HepG2 (cell line): ENCODE data around the gene ZNF585A. TPM values are rescaled to one million over a fixed set of nuclear protein-coding genes. Genes with fewer than 3 reads are reported as not detected.

Experiments used
- CEBPB ChIP-seq: IDR thresholded peaks from 2 replicates; pipeline ENCODE4 v1.6.1; 2011; ENCODE audit warnings: low read depth, low read length, improper control_type of control experiment, borderline replicate concordance
- HCFC1 ChIP-seq: fragments of 150-350 bp; IDR thresholded peaks from 2 replicates; pipeline ENCODE4 v1.6.1; 2014; ENCODE audit warnings: low read depth, low read length
- HNRNPK ChIP-seq: fragments of 200-400 bp; formaldehyde crosslinking; IDR thresholded peaks from 2 replicates; pipeline ENCODE4 v1.6.1; 2018; ENCODE audit warnings: low read length, low read depth, moderate library complexity, mild to moderate bottlenecking; ENCODE audit not compliant: poor library complexity, severe bottlenecking
- KLF13 ChIP-seq: sonication (generic); formaldehyde crosslinking; IDR thresholded peaks from 2 replicates; pipeline ENCODE4 v1.4.0; 2020; ENCODE audit warnings: mild to moderate bottlenecking, missing genetic modification reagents
- PLRG1 ChIP-seq: fragments of 450-650 bp; conservative IDR thresholded peaks from 2 replicates; pipeline ENCODE4 v1.6.1; 2016
- POLR2AphosphoS2 ChIP-seq: IDR thresholded peaks from 2 replicates; pipeline ENCODE4 v1.6.1; 2011; ENCODE audit warnings: low read depth, low read length, improper control_type of control experiment
- REPIN1 ChIP-seq: sonication (generic); formaldehyde crosslinking; IDR thresholded peaks from 2 replicates; pipeline ENCODE4 v1.8.0; 2022; ENCODE audit warnings: missing genetic modification reagents, low read depth, mild to moderate bottlenecking, borderline replicate concordance
- ZFP1 ChIP-seq: IDR thresholded peaks from 2 replicates; pipeline ENCODE4 v1.6.1; 2016
- ZNF10 ChIP-seq: sonication (generic); formaldehyde crosslinking; IDR thresholded peaks from 2 replicates; pipeline ENCODE4 v1.4.0; 2020; ENCODE audit warnings: mild to moderate bottlenecking, low read depth, missing genetic modification reagents, borderline replicate concordance
- ZNF501 ChIP-seq: sonication (generic); formaldehyde crosslinking; IDR thresholded peaks from 2 replicates; pipeline ENCODE4 v1.5.1; 2020; ENCODE audit warnings: mild to moderate bottlenecking, moderate library complexity, missing genetic modification reagents
- ZNF703 ChIP-seq: sonication (generic); formaldehyde crosslinking; IDR thresholded peaks from 2 replicates; pipeline ENCODE4 v1.5.1; 2020; ENCODE audit warnings: missing genetic modification reagents, mild to moderate bottlenecking, moderate library complexity, borderline replicate concordance
- ZNF709 ChIP-seq: sonication (generic); formaldehyde crosslinking; IDR thresholded peaks from 2 replicates; pipeline ENCODE4 v1.5.0; 2020; ENCODE audit warnings: mild to moderate bottlenecking, missing genetic modification reagents
- polyA plus RNA-seq, 8 experiments: library from polyadenylated mRNA; depleted of rRNA in 3 of 8; stranded (reverse) in 7 of 8; unstranded in 1 of 8; fragments of >200 nt; fragmentation: Illumina TruSeq in 4 of 8; extraction: Trizol in 4 of 8; gene quantifications; 2 replicates each; pipeline versions ENCODE4 v1.2.1 to v1.2.3, GENCODE V29; 2011 to 2016; ENCODE audit warnings: low read depth in 4 of 8, missing spikeins in 1 of 8, mixed read lengths in 1 of 8; ENCODE audit not compliant: insufficient read depth in 1 of 8
- total RNA-seq, 5 experiments: library from RNA; depleted of rRNA; stranded (reverse); fragments of >200 nt; fragmentation: Illumina TruSeq; extraction: Trizol; gene quantifications; 2 replicates each; pipeline ENCODE4 v1.2.3, GENCODE V29; 2016; ENCODE audit warnings: low read depth in 1 of 5
- TF ChIP-seq, protein P1 (sequence below), 2 experiments: fragments of 450-650 bp in 1 of 2; sonication (generic) in 1 of 2; formaldehyde crosslinking in 1 of 2; IDR thresholded peaks; 2 replicates each; pipeline versions ENCODE4 v1.6.1 to v1.8.0; 2016 to 2022; ENCODE audit warnings: antibody characterized with exemption in 1 of 2, mild to moderate bottlenecking in 1 of 2, missing genetic modification reagents in 1 of 2
- TF ChIP-seq, protein P2 (sequence below): IDR thresholded peaks from 2 replicates; pipeline ENCODE4 v1.6.1; 2018; ENCODE audit warnings: missing genetic modification reagents
- TF ChIP-seq, protein P3 (sequence below): sonication (generic); formaldehyde crosslinking; IDR thresholded peaks from 2 replicates; pipeline ENCODE4 v1.8.0; 2023; ENCODE audit warnings: mild to moderate bottlenecking, missing genetic modification reagents
- TF ChIP-seq, protein P4 (sequence below): sonication (generic); formaldehyde crosslinking; IDR thresholded peaks from 2 replicates; pipeline ENCODE4 v1.8.1; 2023; ENCODE audit warnings: mild to moderate bottlenecking, inconsistent platforms, moderate library complexity, missing genetic modification reagents, borderline replicate concordance

The ZNF585A gene
- total and polyA plus RNA-seq, 2 of the 13 experiments (the other 11 are each of a cell fraction or from before 2014, with no cell fraction given), result 7.1 to 8.5 TPM

DNA sequence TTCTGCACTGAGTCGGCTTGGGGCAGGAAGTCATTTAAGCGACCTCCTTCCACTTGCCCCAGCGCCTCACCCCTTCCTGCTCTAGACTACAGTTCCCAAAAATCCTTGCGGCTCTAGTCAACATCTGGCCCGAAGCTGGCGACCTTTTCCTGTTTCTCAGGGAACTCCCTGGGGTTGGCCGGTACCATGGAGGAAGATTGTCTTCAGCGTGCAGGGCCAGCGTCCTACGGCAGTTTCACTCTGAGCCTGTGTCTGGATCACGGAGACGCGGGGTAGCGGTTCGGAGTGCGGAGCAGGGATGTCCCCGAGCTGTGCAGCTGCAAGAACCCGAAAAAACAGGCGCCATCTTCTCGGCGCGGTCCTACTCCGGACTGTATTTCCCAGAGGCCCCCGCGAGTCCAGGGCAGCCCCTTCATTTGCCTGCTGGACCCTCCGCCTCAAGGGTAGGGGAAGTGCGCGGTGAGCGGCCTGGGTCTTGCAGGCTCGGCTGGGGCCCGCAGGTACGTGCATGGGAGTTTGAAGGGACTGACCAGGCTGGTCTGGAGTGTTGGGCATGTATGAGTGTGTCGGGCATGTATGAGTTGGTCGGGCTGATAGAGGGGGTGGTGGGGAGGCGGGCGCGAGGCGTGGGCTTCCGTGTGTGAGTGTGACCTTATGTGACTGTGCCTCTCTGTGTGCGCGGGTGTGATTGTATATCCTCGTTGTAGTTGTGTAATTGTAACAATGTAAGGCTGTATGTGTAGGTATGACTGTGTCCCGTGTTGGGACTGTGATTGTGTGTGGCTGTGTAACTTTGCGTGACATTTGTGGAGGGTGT is 45.5 kb upstream of the ZNF585A start, which contains the start of gene ZNF383 (continued):
- TF ChIP-seq, protein P1, sequence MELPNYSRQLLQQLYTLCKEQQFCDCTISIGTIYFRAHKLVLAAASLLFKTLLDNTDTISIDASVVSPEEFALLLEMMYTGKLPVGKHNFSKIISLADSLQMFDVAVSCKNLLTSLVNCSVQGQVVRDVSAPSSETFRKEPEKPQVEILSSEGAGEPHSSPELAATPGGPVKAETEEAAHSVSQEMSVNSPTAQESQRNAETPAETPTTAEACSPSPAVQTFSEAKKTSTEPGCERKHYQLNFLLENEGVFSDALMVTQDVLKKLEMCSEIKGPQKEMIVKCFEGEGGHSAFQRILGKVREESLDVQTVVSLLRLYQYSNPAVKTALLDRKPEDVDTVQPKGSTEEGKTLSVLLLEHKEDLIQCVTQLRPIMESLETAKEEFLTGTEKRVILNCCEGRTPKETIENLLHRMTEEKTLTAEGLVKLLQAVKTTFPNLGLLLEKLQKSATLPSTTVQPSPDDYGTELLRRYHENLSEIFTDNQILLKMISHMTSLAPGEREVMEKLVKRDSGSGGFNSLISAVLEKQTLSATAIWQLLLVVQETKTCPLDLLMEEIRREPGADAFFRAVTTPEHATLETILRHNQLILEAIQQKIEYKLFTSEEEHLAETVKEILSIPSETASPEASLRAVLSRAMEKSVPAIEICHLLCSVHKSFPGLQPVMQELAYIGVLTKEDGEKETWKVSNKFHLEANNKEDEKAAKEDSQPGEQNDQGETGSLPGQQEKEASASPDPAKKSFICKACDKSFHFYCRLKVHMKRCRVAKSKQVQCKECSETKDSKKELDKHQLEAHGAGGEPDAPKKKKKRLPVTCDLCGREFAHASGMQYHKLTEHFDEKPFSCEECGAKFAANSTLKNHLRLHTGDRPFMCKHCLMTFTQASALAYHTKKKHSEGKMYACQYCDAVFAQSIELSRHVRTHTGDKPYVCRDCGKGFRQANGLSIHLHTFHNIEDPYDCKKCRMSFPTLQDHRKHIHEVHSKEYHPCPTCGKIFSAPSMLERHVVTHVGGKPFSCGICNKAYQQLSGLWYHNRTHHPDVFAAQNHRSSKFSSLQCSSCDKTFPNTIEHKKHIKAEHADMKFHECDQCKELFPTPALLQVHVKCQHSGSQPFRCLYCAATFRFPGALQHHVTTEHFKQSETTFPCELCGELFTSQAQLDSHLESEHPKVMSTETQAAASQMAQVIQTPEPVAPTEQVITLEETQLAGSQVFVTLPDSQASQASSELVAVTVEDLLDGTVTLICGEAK (IDR thresholded peaks at IDR 0.05), result no peak
- TF ChIP-seq, protein P1 (CRISPR knock-in tag; IDR thresholded peaks at IDR 0.05), result peak; percentile 80; the same call in 1 of the 2 replicates
- TF ChIP-seq REPIN1 (CRISPR knock-in tag) (0 out of 2 replicates have a peak, but pooled peaks have one; percentile 26), ZNF703 (CRISPR knock-in tag) (peak; percentile 75; the same call in 1 of the 2 replicates), POLR2AphosphoS2 (no peak), ZNF10 (CRISPR knock-in tag) (no peak), PLRG1 (no peak), KLF13 (CRISPR knock-in tag) (peak; percentile 85; the same call in 1 of the 2 replicates), HCFC1 (peak; percentile 64), HNRNPK (no peak), ZFP1 (CRISPR knock-in tag) (no peak), ZNF501 (peak; percentile 96), CEBPB (no peak), ZNF709 (peak; percentile 70; the same call in 1 of the 2 replicates)
- TF ChIP-seq, protein P2, sequence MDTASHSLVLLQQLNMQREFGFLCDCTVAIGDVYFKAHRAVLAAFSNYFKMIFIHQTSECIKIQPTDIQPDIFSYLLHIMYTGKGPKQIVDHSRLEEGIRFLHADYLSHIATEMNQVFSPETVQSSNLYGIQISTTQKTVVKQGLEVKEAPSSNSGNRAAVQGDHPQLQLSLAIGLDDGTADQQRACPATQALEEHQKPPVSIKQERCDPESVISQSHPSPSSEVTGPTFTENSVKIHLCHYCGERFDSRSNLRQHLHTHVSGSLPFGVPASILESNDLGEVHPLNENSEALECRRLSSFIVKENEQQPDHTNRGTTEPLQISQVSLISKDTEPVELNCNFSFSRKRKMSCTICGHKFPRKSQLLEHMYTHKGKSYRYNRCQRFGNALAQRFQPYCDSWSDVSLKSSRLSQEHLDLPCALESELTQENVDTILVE (CRISPR knock-in tag), result no peak
- TF ChIP-seq, protein P3, sequence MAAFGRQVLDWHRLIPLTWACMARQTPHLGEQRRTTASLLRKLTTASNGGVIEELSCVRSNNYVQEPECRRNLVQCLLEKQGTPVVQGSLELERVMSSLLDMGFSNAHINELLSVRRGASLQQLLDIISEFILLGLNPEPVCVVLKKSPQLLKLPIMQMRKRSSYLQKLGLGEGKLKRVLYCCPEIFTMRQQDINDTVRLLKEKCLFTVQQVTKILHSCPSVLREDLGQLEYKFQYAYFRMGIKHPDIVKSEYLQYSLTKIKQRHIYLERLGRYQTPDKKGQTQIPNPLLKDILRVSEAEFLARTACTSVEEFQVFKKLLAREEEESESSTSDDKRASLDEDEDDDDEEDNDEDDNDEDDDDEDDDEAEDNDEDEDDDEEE, result no peak
- TF ChIP-seq, protein P4, sequence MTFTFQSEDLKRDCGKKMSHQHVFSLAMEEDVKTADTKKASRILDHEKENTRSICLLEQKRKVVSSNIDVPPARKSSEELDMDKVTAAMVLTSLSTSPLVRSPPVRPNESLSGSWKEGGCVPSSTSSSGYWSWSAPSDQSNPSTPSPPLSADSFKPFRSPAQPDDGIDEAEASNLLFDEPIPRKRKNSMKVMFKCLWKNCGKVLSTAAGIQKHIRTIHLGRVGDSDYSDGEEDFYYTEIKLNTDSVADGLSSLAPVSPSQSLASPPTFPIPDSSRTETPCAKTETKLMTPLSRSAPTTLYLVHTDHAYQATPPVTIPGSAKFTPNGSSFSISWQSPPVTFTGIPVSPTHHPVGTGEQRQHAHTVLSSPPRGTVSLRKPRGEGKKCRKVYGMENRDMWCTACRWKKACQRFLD, result no peak
